ENCODE measurements around the gene FGR.

Gene FGR

DNA sequence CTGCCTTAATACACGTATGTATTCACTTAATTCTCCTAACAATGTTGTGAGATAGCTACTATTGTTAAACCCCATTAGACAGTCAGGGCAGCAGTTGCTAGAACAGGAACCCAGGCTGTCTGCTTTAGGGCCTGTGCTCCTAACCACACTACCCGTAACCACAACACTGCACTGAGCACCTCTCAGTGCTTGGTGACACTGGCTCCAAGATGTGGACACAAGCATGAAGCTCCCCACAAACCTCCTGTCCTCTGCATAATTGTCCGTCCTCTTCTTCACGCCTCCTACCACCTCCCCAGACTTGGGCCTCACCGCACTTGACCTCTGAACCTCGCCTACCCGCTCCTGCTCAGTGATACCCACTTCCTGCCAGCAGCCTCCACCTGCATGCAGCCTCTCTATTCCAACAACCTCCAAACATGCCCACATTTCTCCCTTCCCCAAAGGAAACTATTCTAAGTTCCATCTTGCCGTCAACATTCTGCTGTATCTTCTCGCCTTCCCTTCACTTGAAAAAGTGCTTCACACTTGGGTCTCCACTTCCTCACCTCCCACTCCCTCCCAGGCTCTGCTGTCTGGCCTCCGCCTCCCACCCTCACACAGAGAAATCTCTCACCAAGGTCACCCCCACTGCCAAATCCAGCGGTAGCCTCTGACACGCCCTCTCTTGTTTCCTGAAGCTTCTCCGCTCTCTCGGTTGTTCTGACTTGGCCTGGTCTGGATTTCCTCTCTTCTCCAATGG is 16.5 kb downstream of the FGR start:
- H3K27ac ChIP-seq (ENCODE audit: low read depth, low read length), result no peak overlapping the region
- no peak overlapping the region for H3K9ac ChIP-seq (ENCODE audit: low read length)
- no peak overlapping the region for H3K4me3 ChIP-seq (ENCODE audit: low read depth in 1 of 2, low read length in 2 of 2)
- H3K27me3 ChIP-seq (ENCODE audit: control insufficient read depth in 1 of 2, insufficient read depth in 2 of 2, low read length in 2 of 2), result peaks cover 0 to 8% of the 10 kb centered on the region in 2 donors
- H3K4me1 ChIP-seq (ENCODE audit: insufficient read depth, low read length), result no peaks in the 10 kb centered on the region
- H3K9me3 ChIP-seq (ENCODE audit: low read length), result no peaks in the 10 kb centered on the region
- no peaks in the 10 kb centered on the region for H3K36me3 ChIP-seq (ENCODE audit: insufficient read depth, low read length)

DNA sequence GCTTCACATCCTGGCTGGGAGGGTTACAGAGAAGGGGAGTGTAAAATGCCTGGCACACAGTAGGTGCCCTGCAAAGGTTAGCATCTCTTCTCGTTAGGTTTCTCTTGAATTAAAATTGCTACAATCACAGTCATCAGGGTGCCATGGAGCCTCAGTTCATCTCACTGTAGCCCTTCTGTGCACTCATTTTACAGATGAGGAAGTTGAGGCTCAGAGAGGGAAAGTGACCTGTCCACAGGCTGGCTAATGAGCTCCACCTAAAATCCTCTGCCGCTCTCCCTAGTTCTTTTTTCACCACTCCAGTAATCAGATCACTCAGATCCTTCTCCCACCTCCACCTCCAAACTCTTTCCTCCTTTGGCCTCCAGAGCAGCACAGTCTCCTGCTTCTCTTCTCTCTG is 17.6 kb downstream of the FGR start:
- H3K4me1 ChIP-seq (ENCODE audit: insufficient read depth, low read length), result no peaks in the 10 kb centered on the region
- H3K4me3 ChIP-seq (ENCODE audit: low read depth in 1 of 2, low read length in 2 of 2), result no peak overlapping the region
- H3K9ac ChIP-seq (ENCODE audit: low read length), result no peak overlapping the region
- H3K27ac ChIP-seq (ENCODE audit: low read depth, low read length), result no peak overlapping the region
- H3K9me3 ChIP-seq (ENCODE audit: low read length), result no peaks in the 10 kb centered on the region
- no peaks in the 10 kb centered on the region for H3K36me3 ChIP-seq (ENCODE audit: insufficient read depth, low read length)
- H3K27me3 ChIP-seq (ENCODE audit: control insufficient read depth in 1 of 2, insufficient read depth in 2 of 2, low read length in 2 of 2), result peaks cover 0 to 12% of the 10 kb centered on the region in 2 donors

DNA sequence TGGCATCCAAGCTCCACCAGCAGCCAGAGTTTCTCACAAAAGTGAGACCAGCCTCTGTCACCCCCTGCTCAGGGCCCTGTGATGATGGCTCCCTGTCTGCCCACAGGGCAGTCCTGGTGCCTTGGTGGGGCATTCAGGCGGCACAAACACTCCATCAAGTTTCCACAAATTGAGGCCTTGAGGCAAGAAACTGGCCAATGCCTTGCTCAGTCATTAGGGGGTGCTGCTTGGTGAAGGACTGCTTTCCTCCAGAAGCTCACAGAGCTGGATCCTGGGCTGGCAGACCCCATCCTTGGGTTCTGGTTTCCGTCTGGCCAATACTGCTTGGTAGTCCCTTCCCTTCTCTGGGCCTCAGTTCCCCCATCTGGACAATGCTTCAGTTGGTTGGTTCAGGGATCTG is 18.5 kb downstream of the FGR start:
- H3K4me3 ChIP-seq (ENCODE audit: low read depth in 1 of 2, low read length in 2 of 2), result no peak overlapping the region
- H3K36me3 ChIP-seq (ENCODE audit: insufficient read depth, low read length), result no peaks in the 10 kb centered on the region
- peaks cover 0 to 20% of the 10 kb centered on the region in 2 donors for H3K27me3 ChIP-seq (ENCODE audit: control insufficient read depth in 1 of 2, insufficient read depth in 2 of 2, low read length in 2 of 2)
- no peaks in the 10 kb centered on the region for H3K4me1 ChIP-seq (ENCODE audit: insufficient read depth, low read length)
- H3K9ac ChIP-seq (ENCODE audit: low read length), result no peak overlapping the region
- H3K9me3 ChIP-seq (ENCODE audit: low read length), result no peaks in the 10 kb centered on the region
- H3K27ac ChIP-seq (ENCODE audit: low read depth, low read length), result no peak overlapping the region

GRCh38 chr1:27615346-27616192 is 19.4 kb downstream of the FGR start:
- Histone ChIP-seq H3K27me3 (ENCODE audit: control insufficient read depth in 1 of 2, insufficient read depth in 2 of 2, low read length in 2 of 2) (peaks cover 0 to 20% of the 10 kb centered on the region in 2 donors), H3K4me1 (ENCODE audit: insufficient read depth, low read length) (no peaks in the 10 kb centered on the region), H3K9me3 (ENCODE audit: low read length) (no peaks in the 10 kb centered on the region), H3K27ac (ENCODE audit: low read depth, low read length) (no peak overlapping the region), H3K4me3 (ENCODE audit: low read depth in 1 of 2, low read length in 2 of 2) (no peak overlapping the region), H3K36me3 (ENCODE audit: insufficient read depth, low read length) (no peaks in the 10 kb centered on the region), H3K9ac (ENCODE audit: low read length) (no peak overlapping the region)

- no peaks in the 10 kb centered on the region for H3K4me1 ChIP-seq (ENCODE audit: insufficient read depth, low read length)
Observed at GRCh38 chr1:27614625-27615344, 20.2 kb downstream of the FGR start.

DNA sequence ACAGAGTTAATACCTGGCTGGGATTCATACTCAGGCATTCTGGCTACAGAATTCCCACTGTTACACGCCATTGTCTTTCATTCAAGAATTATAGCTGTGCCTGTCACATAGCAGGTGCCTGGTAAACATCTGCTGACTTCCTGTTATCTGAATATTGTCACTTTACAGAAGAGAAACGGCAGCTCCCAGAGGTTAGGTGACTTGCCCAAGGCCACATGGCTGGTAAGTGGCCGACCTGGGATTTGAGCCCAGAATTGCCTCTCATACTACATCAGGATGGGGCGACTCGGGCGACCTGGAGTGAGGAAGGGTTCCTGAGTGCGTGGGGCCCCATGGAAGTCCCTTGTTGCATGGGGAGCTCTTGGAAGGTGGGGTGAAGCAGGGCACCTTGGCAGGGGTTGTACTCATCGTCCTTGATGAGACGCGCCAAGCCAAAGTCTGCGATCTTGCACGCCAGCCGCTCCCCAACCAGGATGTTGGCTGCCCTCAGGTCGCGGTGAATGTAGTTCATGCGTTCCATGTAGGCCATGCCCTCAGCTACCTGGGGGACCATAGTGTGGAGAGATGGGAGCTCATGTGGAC is 20.9 kb downstream of the FGR start:
- Histone ChIP-seq H3K4me3 (ENCODE audit: low read depth in 1 of 2, low read length in 2 of 2) (no peak overlapping the region), H3K27ac (ENCODE audit: low read depth, low read length) (no peak overlapping the region), H3K36me3 (ENCODE audit: insufficient read depth, low read length) (no peaks in the 10 kb centered on the region), H3K9ac (ENCODE audit: low read length) (no peak overlapping the region), H3K4me1 (ENCODE audit: insufficient read depth, low read length) (no peaks in the 10 kb centered on the region), H3K27me3 (ENCODE audit: control insufficient read depth in 1 of 2, insufficient read depth in 2 of 2, low read length in 2 of 2) (peaks cover 0 to 20% of the 10 kb centered on the region in 2 donors), H3K9me3 (ENCODE audit: low read length) (no peaks in the 10 kb centered on the region)

More at GRCh38 chr1:27614625-27615344, 20.2 kb downstream of the FGR start:
- H3K9me3 ChIP-seq (ENCODE audit: low read length), result no peaks in the 10 kb centered on the region
- no peak overlapping the region for H3K27ac ChIP-seq (ENCODE audit: low read depth, low read length)
- H3K4me3 ChIP-seq (ENCODE audit: low read depth in 1 of 2, low read length in 2 of 2), result no peak overlapping the region
- H3K27me3 ChIP-seq (ENCODE audit: control insufficient read depth in 1 of 2, insufficient read depth in 2 of 2, low read length in 2 of 2), result peaks cover 0 to 20% of the 10 kb centered on the region in 2 donors
- no peaks in the 10 kb centered on the region for H3K36me3 ChIP-seq (ENCODE audit: insufficient read depth, low read length)
- H3K9ac ChIP-seq (ENCODE audit: low read length), result no peak overlapping the region

GRCh38 chr1:27612718-27613117 is 22.3 kb downstream of the FGR start:
- H3K9ac ChIP-seq (ENCODE audit: low read length), result no peak overlapping the region
- no peaks in the 10 kb centered on the region for H3K4me1 ChIP-seq (ENCODE audit: insufficient read depth, low read length)
- H3K9me3 ChIP-seq (ENCODE audit: low read length), result no peaks in the 10 kb centered on the region
- H3K27ac ChIP-seq (ENCODE audit: low read depth, low read length), result no peak overlapping the region
- H3K27me3 ChIP-seq (ENCODE audit: control insufficient read depth in 1 of 2, insufficient read depth in 2 of 2, low read length in 2 of 2), result peaks cover 0 to 20% of the 10 kb centered on the region in 2 donors
- no peak overlapping the region for H3K4me3 ChIP-seq (ENCODE audit: low read depth in 1 of 2, low read length in 2 of 2)
- no peaks in the 10 kb centered on the region for H3K36me3 ChIP-seq (ENCODE audit: insufficient read depth, low read length)

GRCh38 chr1:27611450-27611849 is 23.5 kb downstream of the FGR start:
- Histone ChIP-seq H3K27me3 (ENCODE audit: control insufficient read depth in 1 of 2, insufficient read depth in 2 of 2, low read length in 2 of 2) (peaks cover 0 to 20% of the 10 kb centered on the region in 2 donors), H3K4me1 (ENCODE audit: insufficient read depth, low read length) (peaks cover 3% of the 10 kb centered on the region), H3K27ac (ENCODE audit: low read depth, low read length) (no peak overlapping the region), H3K9me3 (ENCODE audit: low read length) (no peaks in the 10 kb centered on the region), H3K36me3 (ENCODE audit: insufficient read depth, low read length) (no peaks in the 10 kb centered on the region), H3K9ac (ENCODE audit: low read length) (no peak overlapping the region), H3K4me3 (ENCODE audit: low read depth in 1 of 2, low read length in 2 of 2) (no peak overlapping the region)

DNA sequence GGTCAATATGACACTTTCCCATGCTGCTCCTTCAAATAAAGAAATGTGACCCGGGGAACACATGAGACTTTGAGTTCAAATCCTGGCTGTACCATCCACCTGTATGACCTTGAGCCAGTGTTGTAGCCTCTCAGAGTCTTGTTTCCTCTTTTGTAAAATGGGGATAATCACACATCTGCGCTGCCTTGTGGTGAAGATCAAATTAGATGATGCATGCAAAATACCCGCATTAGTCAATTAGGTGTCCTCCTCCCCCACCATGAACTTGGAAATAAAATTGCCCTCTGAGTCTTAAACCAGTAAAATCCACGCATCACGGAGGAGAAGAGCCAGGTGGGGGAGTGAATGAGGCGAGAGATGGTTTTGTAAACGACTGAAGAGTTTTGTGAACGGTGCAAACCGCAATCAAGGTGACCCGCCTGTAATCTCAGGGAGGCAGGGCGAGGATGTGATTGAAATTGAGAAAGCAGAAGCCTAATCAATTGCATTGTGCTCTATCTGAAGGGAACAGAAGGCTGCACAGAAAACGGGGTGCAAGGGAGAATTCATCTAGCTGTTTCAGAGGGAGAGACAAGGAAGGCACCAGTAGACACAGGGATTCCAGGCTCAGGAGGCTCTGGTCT is 25.3 kb downstream of the FGR start:
- H3K27me3 ChIP-seq (ENCODE audit: control insufficient read depth in 1 of 2, insufficient read depth in 2 of 2, low read length in 2 of 2), result peaks cover 0 to 20% of the 10 kb centered on the region in 2 donors
- H3K36me3 ChIP-seq (ENCODE audit: insufficient read depth, low read length), result no peaks in the 10 kb centered on the region
- no peak overlapping the region for H3K27ac ChIP-seq (ENCODE audit: low read depth, low read length)
- no peak overlapping the region for H3K9ac ChIP-seq (ENCODE audit: low read length)
- peaks cover 12% of the 10 kb centered on the region for H3K4me1 ChIP-seq (ENCODE audit: insufficient read depth, low read length)
- H3K4me3 ChIP-seq (ENCODE audit: low read depth in 1 of 2, low read length in 2 of 2), result no peak overlapping the region
- H3K9me3 ChIP-seq (ENCODE audit: low read length), result no peaks in the 10 kb centered on the region

GRCh38 chr1:27609210-27609555 is 25.8 kb downstream of the FGR start:
- Histone ChIP-seq H3K4me3 (ENCODE audit: low read depth in 1 of 2, low read length in 2 of 2) (no peak overlapping the region), H3K36me3 (ENCODE audit: insufficient read depth, low read length) (no peaks in the 10 kb centered on the region), H3K27me3 (ENCODE audit: control insufficient read depth in 1 of 2, insufficient read depth in 2 of 2, low read length in 2 of 2) (peaks cover 0 to 16% of the 10 kb centered on the region in 2 donors), H3K27ac (ENCODE audit: low read depth, low read length) (no peak overlapping the region), H3K4me1 (ENCODE audit: insufficient read depth, low read length) (peaks cover 12% of the 10 kb centered on the region), H3K9me3 (ENCODE audit: low read length) (no peaks in the 10 kb centered on the region), H3K9ac (ENCODE audit: low read length) (no peak overlapping the region)

Data from muscle layer of colon (tissue), 2 donors.